MCF 10A (cell line): Measurements from ENCODE around the gene RHCE. TPM values are rescaled to one million over a fixed set of nuclear protein-coding genes. Genes with fewer than 3 reads are reported as not detected.

Source experiments
- BruUV-seq: library from RNA; stranded (reverse); fragments of 400-500 nt; replicated peaks from 2 replicates; lab custom pipeline; 2021; lab: Mats Ljungman, UMichigan
- CTCF ChIA-PET: fragments of 300-600 bp; sonication (Branson Sonifier 250); formaldehyde crosslinking; extraction: SDS; loops from one replicate; lab custom pipeline; 2021; ENCODE audit warnings: antibody characterized with exemption, inconsistent platforms; lab: Yijun Ruan, JAX
- POLR2A ChIA-PET: fragments of 300-600, 350-650 bp; sonication (Branson Sonifier 250); formaldehyde crosslinking; extraction: SDS; loops from one replicate; lab custom pipeline; 2020; ENCODE audit warnings: antibody characterized with exemption, inconsistent platforms; lab: Yijun Ruan, JAX
- DNase-seq: peaks from one replicate; pipeline ENCODE4 v3.0.0-alpha.2; 2018; ENCODE audit not compliant: unreplicated experiment
- H3K27ac Mint-ChIP-seq: one replicate; pipeline ENCODE4 v1.8.0; 2022; ENCODE audit warnings: mild to moderate bottlenecking, low read depth, mixed read lengths; ENCODE audit not compliant: unreplicated experiment
- H3K27me3 Mint-ChIP-seq: one replicate; pipeline ENCODE4 v1.8.0; 2022; ENCODE audit warnings: mixed read lengths; ENCODE audit not compliant: insufficient read depth, unreplicated experiment
- H3K36me3 Mint-ChIP-seq: one replicate; pipeline ENCODE4 v1.8.0; 2022; ENCODE audit warnings: mild to moderate bottlenecking, moderate library complexity, mixed read lengths; ENCODE audit not compliant: insufficient read depth, unreplicated experiment
- H3K4me1 Mint-ChIP-seq: one replicate; pipeline ENCODE4 v1.8.0; 2022; ENCODE audit warnings: mixed read lengths; ENCODE audit not compliant: insufficient read depth, unreplicated experiment
- H3K4me3 Mint-ChIP-seq: one replicate; pipeline ENCODE4 v1.8.0; 2022; ENCODE audit warnings: mild to moderate bottlenecking, moderate library complexity, mixed read lengths; ENCODE audit not compliant: unreplicated experiment
- H3K9me3 Mint-ChIP-seq: one replicate; pipeline ENCODE4 v1.8.0; 2022; ENCODE audit warnings: mixed read lengths; ENCODE audit not compliant: unreplicated experiment
- CTCF ChIP-seq: fragments of 200-600 bp; IDR thresholded peaks from one replicate; pipeline ENCODE4 v1.8.0; 2022; ENCODE audit warnings: antibody characterized with exemption, mild to moderate bottlenecking; ENCODE audit not compliant: unreplicated experiment
- intact Hi-C: fragments of 100-400 bp; cut with micrococcal nuclease; formaldehyde crosslinking; loops from 2 replicates; pipeline ENCODE4 v1.14.1; 2022
- total RNA-seq: library from RNA; stranded (reverse); gene quantifications from 2 replicates; pipeline ENCODE4 v1.2.3, GENCODE V29; 2022

The RHCE gene
- total RNA-seq, 1 experiment from 2014 or later, result 0.61 TPM

DNA sequence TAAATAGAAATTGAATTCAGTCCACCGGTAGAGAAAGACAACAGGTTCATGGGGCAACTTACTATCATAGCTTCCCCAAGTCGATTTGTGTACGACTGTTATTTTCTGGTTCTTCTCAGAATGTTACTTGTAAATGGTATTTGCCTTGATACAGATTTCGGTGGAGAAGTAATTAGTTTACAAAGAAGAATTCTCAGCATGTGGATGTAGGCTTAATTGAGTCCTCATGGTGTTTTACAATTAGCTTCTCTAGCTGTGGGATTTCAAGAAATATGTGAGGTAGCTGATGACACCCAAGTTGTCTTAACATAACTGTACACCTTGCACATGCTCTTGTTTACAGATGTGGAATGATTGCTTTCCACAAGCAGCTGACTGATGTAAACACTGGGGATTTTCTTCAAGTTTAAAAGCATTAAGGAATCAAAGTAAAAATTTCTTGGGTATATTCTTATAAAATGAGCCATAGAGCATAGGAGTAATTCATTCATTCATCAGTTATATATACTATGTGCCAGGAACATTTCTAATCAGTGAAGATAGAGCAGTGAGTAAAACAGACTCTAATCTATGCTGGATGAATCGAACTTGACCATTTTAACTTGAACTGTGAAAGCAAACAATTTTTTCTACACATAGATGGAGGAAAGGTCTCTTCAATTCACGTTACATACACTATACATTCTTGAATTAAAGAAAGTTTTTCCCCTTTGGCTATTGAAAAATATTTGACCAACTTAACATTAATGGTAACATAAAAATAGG is 11.5 kb upstream of the RHCE start:
- Mint-ChIP-seq H3K4me3 (peak overlapping the region; percentile 81), H3K27ac (no peak overlapping the region), H3K4me1 (peaks cover 36% of the 10 kb centered on the region), H3K27me3 (no peaks in the 10 kb centered on the region), H3K36me3 (no peaks in the 10 kb centered on the region), H3K9me3 (no peaks in the 10 kb centered on the region)
- DNase-seq, result no peak
- CTCF ChIA-PET, result interaction anchor here (0.7 to 1.8 kb wide), 5 partner anchors 10 to 557 kb away, joined by 3 to 6 read pairs (median 4); no protein-coding TSS in a partner anchor
- TSS peak; percentile 39 for BruUV-seq
- TF ChIP-seq CTCF, result no peak
- POLR2A ChIA-PET, result interaction anchor here (0.5 to 4.0 kb wide), 16 partner anchors 10 to 917 kb away, joined by 3 to 23 read pairs (median 3); partner anchors contain the start of genes RSRP1, SYF2 and TMEM50A
- intact Hi-C loops, result no loop called here

DNA sequence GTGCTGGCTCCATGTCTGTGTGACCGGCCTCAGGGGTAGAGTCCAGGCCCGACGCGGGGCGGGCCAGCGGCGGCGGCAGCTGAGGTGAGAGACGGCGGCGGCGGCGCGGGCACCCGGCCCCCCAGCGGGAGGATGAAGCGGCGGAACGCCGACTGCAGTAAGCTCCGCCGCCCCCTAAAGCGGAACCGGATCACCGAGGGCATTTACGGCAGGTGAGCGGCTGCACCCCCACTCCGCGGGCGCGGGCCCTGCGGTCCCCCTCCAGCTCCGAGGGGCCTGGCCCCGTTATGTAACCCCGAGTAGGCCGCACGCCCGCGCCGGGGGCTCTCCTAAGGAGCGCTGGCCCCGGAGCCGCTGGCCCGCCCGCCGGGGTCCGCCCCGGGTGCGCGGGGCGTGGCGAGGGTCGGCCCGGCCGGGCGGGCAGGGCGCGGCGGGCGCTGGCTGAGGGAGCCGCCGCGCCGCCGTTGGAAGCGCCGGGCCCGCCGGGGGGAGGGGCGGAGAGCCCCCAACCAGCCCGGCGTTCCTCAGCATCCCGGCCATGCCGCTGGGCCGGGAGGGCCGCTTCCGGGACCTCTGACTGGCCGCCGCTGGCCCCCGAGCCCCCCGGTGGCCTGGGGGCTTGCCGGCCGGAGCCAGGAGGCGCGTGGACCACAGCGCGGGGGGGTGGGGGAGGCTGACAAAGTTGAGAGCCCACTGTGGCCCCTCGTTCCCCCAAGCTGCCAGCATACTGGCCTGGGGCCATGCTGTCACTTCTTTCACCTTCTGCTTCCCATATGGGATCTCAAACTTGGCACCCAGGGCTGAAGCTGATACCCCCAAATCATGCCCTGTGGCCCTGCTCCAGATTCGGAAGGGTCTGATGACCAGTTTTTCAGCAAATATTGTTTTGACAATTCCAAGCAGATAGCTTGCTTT is 10.6 kb upstream of the RHCE start:
- no TSS peak for BruUV-seq
- POLR2A ChIA-PET, result interaction anchor here (0.6 to 4.0 kb wide), 18 partner anchors 10 to 470 kb away, joined by 3 to 23 read pairs (median 3); partner anchors contain the start of genes MTFR1L, RSRP1, SYF2 and TMEM50A
- no peak overlapping the region for H3K27ac Mint-ChIP-seq
- no peak for DNase-seq
- intact Hi-C loops, result no loop called here
- peaks cover 28% of the 10 kb centered on the region for H3K4me1 Mint-ChIP-seq
- no peaks in the 10 kb centered on the region for H3K36me3 Mint-ChIP-seq
- TF ChIP-seq CTCF, result no peak
- no peaks in the 10 kb centered on the region for H3K9me3 Mint-ChIP-seq
- no peaks in the 10 kb centered on the region for H3K27me3 Mint-ChIP-seq
- H3K4me3 Mint-ChIP-seq, result peak overlapping the region; percentile 89
- CTCF ChIA-PET, result interaction anchor here (0.9 to 1.8 kb wide), 5 partner anchors 11 to 90 kb away, joined by 3 to 6 read pairs (median 4); no protein-coding TSS in a partner anchor

- peaks cover 24% of the 10 kb centered on the region for H3K4me1 Mint-ChIP-seq
- intact Hi-C loops, result no loop called here
These were observed 9.7 kb upstream of the RHCE start, which contains the start of gene MACO1 for GRCh38 chr1:25430073-25430966. Gene MACO1 (plus strand): TSS chr1:25430897. CDS start chr1:25431099, 202 bp downstream.

More at GRCh38 chr1:25430073-25430966, 9.7 kb upstream of the RHCE start, which contains the start of gene MACO1:
- Mint-ChIP-seq H3K27ac (peak within 1 kb of the TSS; percentile 92), H3K36me3 (no peaks in the 10 kb centered on the region), H3K4me3 (peak within 1 kb of the TSS; percentile 89), H3K9me3 (no peaks in the 10 kb centered on the region), H3K27me3 (no peaks in the 10 kb centered on the region)
- no peak for TF ChIP-seq CTCF
- POLR2A ChIA-PET, result interaction anchor here (0.7 to 4.0 kb wide), 12 partner anchors 11 to 471 kb away, joined by 3 to 23 read pairs (median 3); partner anchors contain the start of genes MTFR1L, RSRP1, SYF2 and TMEM50A
- peak; percentile 96 for DNase-seq
- CTCF ChIA-PET, result interaction anchor here (0.6 to 1.1 kb wide), 3 partner anchors 77 to 1230 kb away, joined by 3 read pairs; no protein-coding TSS in a partner anchor
- BruUV-seq, result no TSS peak
